Measurements from ENCODE around the gene LIMK1. TPM values are rescaled to one million over a fixed set of nuclear protein-coding genes. Genes with fewer than 3 reads are reported as not detected.

LIMK1 gene
- total and polyA plus RNA-seq, 7 donors = 12.0 to 95.8 (median 28.7) TPM

- no peaks in the 10 kb centered on the region for H3K4me1 ChIP-seq
- H3K27me3 ChIP-seq (ENCODE audit: insufficient read depth in 3 of 3, low read length in 2 of 3) = peaks cover 0 to 7% (median 0%) of the 10 kb centered on the region in 3 donors
- H3K9me3 ChIP-seq = no peaks in the 10 kb centered on the region
- no peak overlapping the region for H3K4me3 ChIP-seq
- no peaks in the 10 kb centered on the region for H3K36me3 ChIP-seq (ENCODE audit: insufficient read depth in 1 of 2, low read depth in 1 of 2)
- intact Hi-C loops (cut with DNase I) = no loop called here
- no peak for TF ChIP-seq CTCF (IDR thresholded peaks at IDR 0.05)
- ATAC-seq (no peak), DNase-seq (no peak)
- WGBS, 3 donors = 74 to 94% (median 94%) methylated on average over 3 of the region's 3 CpGs
- H3K27ac ChIP-seq = no peak overlapping the region
These were observed 33.4 kb upstream of the LIMK1 start for GRCh38 chr7:74049997-74050798.

- 39 to 54% (median 53%) methylated on average over 10 of the region's 10 CpGs for WGBS, 3 donors
- peak in 1 of 4 donors; percentile 18 for ATAC-seq
- Histone ChIP-seq H3K4me1 (no peaks in the 10 kb centered on the region), H3K36me3 (ENCODE audit: insufficient read depth in 1 of 2, low read depth in 1 of 2) (no peaks in the 10 kb centered on the region), H3K9me3 (no peaks in the 10 kb centered on the region), H3K27me3 (ENCODE audit: insufficient read depth in 3 of 3, low read length in 2 of 3) (peaks cover 0 to 7% (median 0%) of the 10 kb centered on the region in 3 donors), H3K27ac (no peak overlapping the region), H3K4me3 (no peak overlapping the region)
- TF ChIP-seq CTCF (IDR thresholded peaks at IDR 0.05) = no peak
- intact Hi-C loops (cut with DNase I) = no loop called here
- DNase-seq = peak in 1 of 2 donors; percentile 53
These were observed 32.4 kb upstream of the LIMK1 start for GRCh38 chr7:74051193-74051592.

DNA sequence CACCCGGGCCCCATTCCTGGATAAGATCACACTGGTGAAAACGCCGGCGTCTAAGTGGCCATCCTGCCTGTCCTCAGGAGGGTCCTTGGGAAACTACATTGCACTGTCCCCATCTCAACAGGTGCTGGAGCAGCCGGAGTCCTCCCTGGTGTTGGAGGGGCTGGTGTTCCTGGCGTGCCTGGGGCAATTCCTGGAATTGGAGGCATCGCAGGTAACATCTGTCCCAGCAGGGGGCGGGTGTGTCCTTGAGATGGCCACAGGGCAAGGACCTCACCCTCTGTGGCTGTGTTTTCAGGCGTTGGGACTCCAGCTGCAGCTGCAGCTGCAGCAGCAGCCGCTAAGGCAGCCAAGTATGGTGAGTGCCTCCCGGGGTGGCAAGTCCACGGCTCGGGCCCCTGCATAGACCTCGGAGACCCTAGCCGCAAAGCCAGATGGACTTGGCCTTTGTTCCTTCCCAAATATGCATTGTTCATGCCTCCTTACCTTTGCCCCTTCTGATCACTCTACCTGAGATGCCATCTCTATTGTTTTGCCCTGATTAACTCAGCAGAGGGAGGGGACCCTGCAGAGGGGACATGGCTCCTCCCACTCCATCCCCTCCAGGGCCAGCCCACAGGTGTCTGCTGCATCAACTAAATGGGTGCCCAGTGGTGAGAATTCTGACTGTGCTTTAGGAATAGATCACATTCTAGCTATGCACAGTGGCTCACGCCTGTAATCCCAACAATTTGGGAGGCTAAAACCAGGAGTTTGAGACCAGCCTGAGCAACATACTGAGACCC is 31.8 kb upstream of the LIMK1 start:
- Histone ChIP-seq H3K27me3 (ENCODE audit: insufficient read depth in 3 of 3, low read length in 2 of 3) (peaks cover 0 to 7% (median 0%) of the 10 kb centered on the region in 3 donors), H3K27ac (no peak overlapping the region), H3K4me3 (no peak overlapping the region), H3K4me1 (no peaks in the 10 kb centered on the region), H3K9me3 (no peaks in the 10 kb centered on the region), H3K36me3 (ENCODE audit: insufficient read depth in 1 of 2, low read depth in 1 of 2) (no peaks in the 10 kb centered on the region)
- intact Hi-C loops (cut with DNase I) = no loop called here
- 45 to 58% (median 54%) methylated on average over 15 to 16 of the region's 16 CpGs for WGBS, 3 donors
- DNase-seq (peak in 1 of 2 donors; percentile 59), ATAC-seq (peak in 3 of 4 donors; percentile 23 to 69 (median 27))
- no peak for TF ChIP-seq CTCF (IDR thresholded peaks at IDR 0.05)

GRCh38 chr7:74052628-74053027 is 31.0 kb upstream of the LIMK1 start:
- Histone ChIP-seq H3K4me1 (no peaks in the 10 kb centered on the region), H3K36me3 (ENCODE audit: insufficient read depth in 1 of 2, low read depth in 1 of 2) (no peaks in the 10 kb centered on the region), H3K4me3 (no peak overlapping the region), H3K9me3 (no peaks in the 10 kb centered on the region), H3K27me3 (ENCODE audit: insufficient read depth in 3 of 3, low read length in 2 of 3) (peaks cover 0 to 7% (median 0%) of the 10 kb centered on the region in 3 donors), H3K27ac (no peak overlapping the region)
- TF ChIP-seq CTCF (IDR thresholded peaks at IDR 0.05) = no peak
- no peak for ATAC-seq
- WGBS, 3 donors = 86 to 100% (median 100%) methylated on average over 1 of the region's 1 CpG
- intact Hi-C loops (cut with DNase I) = no loop called here
- no peak for DNase-seq

All from psoas muscle (tissue), 8 donors.